HepG2 (cell line): ENCODE measurements around the gene NPVF. TPM values are rescaled to one million over a fixed set of nuclear protein-coding genes. Genes with fewer than 3 reads are reported as not detected.

ENCODE experiments used
- ARID5B ChIP-seq: IDR thresholded peaks from 2 replicates; pipeline ENCODE4 v1.4.0; 2020; ENCODE audit warnings: mild to moderate bottlenecking, missing genetic modification reagents
- GATAD2A ChIP-seq: IDR thresholded peaks from 2 replicates; pipeline ENCODE4 v1.6.1; 2016
- HNF1B ChIP-seq: sonication (generic); formaldehyde crosslinking; IDR thresholded peaks from 2 replicates; pipeline ENCODE4 v1.5.1; 2020; ENCODE audit warnings: mild to moderate bottlenecking, moderate library complexity, missing genetic modification reagents
- KDM6A ChIP-seq: IDR thresholded peaks from 2 replicates; pipeline ENCODE4 v1.6.1; 2016; ENCODE audit warnings: low read depth
- LRRFIP1 ChIP-seq: sonication (generic); formaldehyde crosslinking; conservative IDR thresholded peaks from 2 replicates; pipeline ENCODE4 v1.4.0; 2020; ENCODE audit warnings: missing genetic modification reagents
- MLLT10 ChIP-seq: sonication (generic); formaldehyde crosslinking; IDR thresholded peaks from 2 replicates; pipeline ENCODE4 v1.4.0; 2020; ENCODE audit warnings: missing genetic modification reagents
- MXD1 ChIP-seq: sonication (generic); formaldehyde crosslinking; IDR thresholded peaks from 2 replicates; pipeline ENCODE4 v1.4.0; 2020; ENCODE audit warnings: mild to moderate bottlenecking, missing genetic modification reagents
- MYNN ChIP-seq: sonication (generic); formaldehyde crosslinking; IDR thresholded peaks from 2 replicates; pipeline ENCODE4 v1.4.0; 2020; ENCODE audit warnings: mild to moderate bottlenecking, low read depth, missing genetic modification reagents
- NR1H2 ChIP-seq: sonication (generic); formaldehyde crosslinking; IDR thresholded peaks from 2 replicates; pipeline ENCODE4 v1.8.1; 2022; ENCODE audit warnings: low read depth, missing genetic modification reagents, borderline replicate concordance
- REPIN1 ChIP-seq: sonication (generic); formaldehyde crosslinking; IDR thresholded peaks from 2 replicates; pipeline ENCODE4 v1.8.0; 2022; ENCODE audit warnings: missing genetic modification reagents, low read depth, mild to moderate bottlenecking, borderline replicate concordance
- THRA ChIP-seq: sonication (generic); formaldehyde crosslinking; IDR thresholded peaks from 2 replicates; pipeline ENCODE4 v1.4.0; 2020; ENCODE audit warnings: missing genetic modification reagents, borderline replicate concordance
- ZFP37 ChIP-seq: sonication (generic); formaldehyde crosslinking; IDR thresholded peaks from 2 replicates; pipeline ENCODE4 v1.4.0; 2020; ENCODE audit warnings: missing genetic modification reagents, borderline replicate concordance
- ZNF292 ChIP-seq: sonication (generic); formaldehyde crosslinking; IDR thresholded peaks from 2 replicates; pipeline ENCODE4 v1.8.1; 2022; ENCODE audit warnings: mild to moderate bottlenecking, low read depth, missing genetic modification reagents, borderline replicate concordance
- ZNF354B ChIP-seq: sonication (generic); formaldehyde crosslinking; IDR thresholded peaks from 2 replicates; pipeline ENCODE4 v1.8.0; 2022; ENCODE audit warnings: mild to moderate bottlenecking, missing genetic modification reagents
- ZNF367 ChIP-seq: sonication (generic); formaldehyde crosslinking; IDR thresholded peaks from 2 replicates; pipeline ENCODE4 v1.4.0; 2020; ENCODE audit warnings: missing genetic modification reagents, borderline replicate concordance
- ZNF724P ChIP-seq: sonication (generic); formaldehyde crosslinking; IDR thresholded peaks from 2 replicates; pipeline ENCODE4 v1.8.0; 2022; ENCODE audit warnings: missing genetic modification reagents, borderline replicate concordance
- ZNF841 ChIP-seq: sonication (generic); formaldehyde crosslinking; IDR thresholded peaks from 2 replicates; pipeline ENCODE4 v1.8.1; 2023; ENCODE audit warnings: missing genetic modification reagents, borderline replicate concordance
- polyA plus RNA-seq, 8 experiments: library from polyadenylated mRNA; depleted of rRNA in 3 of 8; stranded (reverse) in 7 of 8; unstranded in 1 of 8; fragments of >200 nt; fragmentation: Illumina TruSeq in 4 of 8; extraction: Trizol in 4 of 8; gene quantifications; 2 replicates each; pipeline versions ENCODE4 v1.2.1 to v1.2.3, GENCODE V29; 2011 to 2016; ENCODE audit warnings: low read depth in 4 of 8, missing spikeins in 1 of 8, mixed read lengths in 1 of 8; ENCODE audit not compliant: insufficient read depth in 1 of 8
- total RNA-seq, 5 experiments: library from RNA; depleted of rRNA; stranded (reverse); fragments of >200 nt; fragmentation: Illumina TruSeq; extraction: Trizol; gene quantifications; 2 replicates each; pipeline ENCODE4 v1.2.3, GENCODE V29; 2016; ENCODE audit warnings: low read depth in 1 of 5
- TF ChIP-seq, protein P1 (sequence below): sonication (generic); IDR thresholded peaks from 2 replicates; pipeline ENCODE4 v1.6.1; 2016; ENCODE audit warnings: low read depth, borderline replicate concordance

Gene NPVF
- total and polyA plus RNA-seq, 2 of the 13 experiments (the other 11 are each of a cell fraction or from before 2014, with no cell fraction given) = not detected

- TF ChIP-seq ZFP37 (CRISPR knock-in tag) = no peak
- TF ChIP-seq NR1H2 (CRISPR knock-in tag) = no peak
- peak; percentile 48 for TF ChIP-seq GATAD2A
- TF ChIP-seq ZNF724P (CRISPR knock-in tag) = no peak
- TF ChIP-seq MLLT10 = no peak
- TF ChIP-seq ARID5B (CRISPR knock-in tag) = peak; percentile 57
- TF ChIP-seq KDM6A (CRISPR knock-in tag) = 0 out of 2 replicates have a peak, but pooled peaks have one; percentile 56
- no peak for TF ChIP-seq ZNF841 (CRISPR knock-in tag)
- no peak for TF ChIP-seq ZNF354B
- no peak for TF ChIP-seq THRA (CRISPR knock-in tag)
- no peak for TF ChIP-seq ZNF367 (CRISPR knock-in tag)
- no peak for TF ChIP-seq MYNN
- TF ChIP-seq ZNF292 = no peak
- no peak for TF ChIP-seq MXD1 (CRISPR knock-in tag)
- TF ChIP-seq, protein P1, sequence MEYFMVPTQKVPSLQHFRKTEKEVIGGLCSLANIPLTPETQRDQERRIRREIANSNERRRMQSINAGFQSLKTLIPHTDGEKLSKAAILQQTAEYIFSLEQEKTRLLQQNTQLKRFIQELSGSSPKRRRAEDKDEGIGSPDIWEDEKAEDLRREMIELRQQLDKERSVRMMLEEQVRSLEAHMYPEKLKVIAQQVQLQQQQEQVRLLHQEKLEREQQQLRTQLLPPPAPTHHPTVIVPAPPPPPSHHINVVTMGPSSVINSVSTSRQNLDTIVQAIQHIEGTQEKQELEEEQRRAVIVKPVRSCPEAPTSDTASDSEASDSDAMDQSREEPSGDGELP = peak; percentile 25; the same call in 1 of the 2 replicates
- no peak for TF ChIP-seq HNF1B (CRISPR knock-in tag)
- no peak for TF ChIP-seq REPIN1 (CRISPR knock-in tag)
- no peak for TF ChIP-seq LRRFIP1 (CRISPR knock-in tag)
Measured at GRCh38 chr7:25249772-25250171, 21.5 kb upstream of the NPVF start (continued).
